ENCODE measurements around the gene CCDC172. TPM values are rescaled to one million over a fixed set of nuclear protein-coding genes. Genes with fewer than 3 reads are reported as not detected.

CCDC172 gene
- total RNA-seq, 2 donors from 2014 or later: not detected

- Mint-ChIP-seq H3K27me3 (peaks cover 4% of the 10 kb centered on the region), H3K27ac (no peak overlapping the region), H3K36me3 (ENCODE audit: low read depth) (no peaks in the 10 kb centered on the region), H3K4me3 (no peak overlapping the region), H3K9me3 (no peaks in the 10 kb centered on the region), H3K4me1 (no peaks in the 10 kb centered on the region)
- no peak for ATAC-seq (replicated peaks)
These were observed 12.3 kb upstream of the CCDC172 start for GRCh38 chr10:116311706-116312490.

- Mint-ChIP-seq H3K27ac (no peak overlapping the region), H3K27me3 (peaks cover 4% of the 10 kb centered on the region), H3K9me3 (no peaks in the 10 kb centered on the region), H3K36me3 (ENCODE audit: low read depth) (no peaks in the 10 kb centered on the region), H3K4me3 (no peak overlapping the region), H3K4me1 (no peaks in the 10 kb centered on the region)
- ATAC-seq (replicated peaks): no peak
These were observed 11.7 kb upstream of the CCDC172 start for GRCh38 chr10:116312548-116312947.

GRCh38 chr10:116316503-116316902 is 7.7 kb upstream of the CCDC172 start:
- Mint-ChIP-seq H3K4me1 (no peaks in the 10 kb centered on the region), H3K4me3 (no peak overlapping the region), H3K36me3 (ENCODE audit: low read depth) (no peaks in the 10 kb centered on the region), H3K9me3 (no peaks in the 10 kb centered on the region), H3K27me3 (peaks cover 2% of the 10 kb centered on the region), H3K27ac (no peak overlapping the region)
- no peak for ATAC-seq (replicated peaks)

GRCh38 chr10:116324951-116325635 is 845 bp downstream of the CCDC172 start:
- ATAC-seq (replicated peaks): no peak
- H3K27me3 Mint-ChIP-seq: no peaks in the 10 kb centered on the region
- no peak overlapping the region for H3K27ac Mint-ChIP-seq
- H3K9me3 Mint-ChIP-seq: no peaks in the 10 kb centered on the region
- no peak overlapping the region for H3K4me3 Mint-ChIP-seq
- no peaks in the 10 kb centered on the region for H3K4me1 Mint-ChIP-seq
- H3K36me3 Mint-ChIP-seq (ENCODE audit: low read depth): no peaks in the 10 kb centered on the region

GRCh38 chr10:116325987-116326386 is 1.7 kb downstream of the CCDC172 start:
- Mint-ChIP-seq H3K4me1 (no peaks in the 10 kb centered on the region), H3K27me3 (no peaks in the 10 kb centered on the region), H3K9me3 (no peaks in the 10 kb centered on the region), H3K27ac (no peak overlapping the region), H3K36me3 (ENCODE audit: low read depth) (no peaks in the 10 kb centered on the region), H3K4me3 (no peak overlapping the region)
- no peak for ATAC-seq (replicated peaks)

- no peaks in the 10 kb centered on the region for H3K27me3 Mint-ChIP-seq
- ATAC-seq (replicated peaks): no peak
- H3K4me3 Mint-ChIP-seq: no peak overlapping the region
- H3K36me3 Mint-ChIP-seq (ENCODE audit: low read depth): no peaks in the 10 kb centered on the region
- no peaks in the 10 kb centered on the region for H3K9me3 Mint-ChIP-seq
- H3K4me1 Mint-ChIP-seq: no peaks in the 10 kb centered on the region
- H3K27ac Mint-ChIP-seq: no peak overlapping the region
These were observed 4.9 kb downstream of the CCDC172 start for GRCh38 chr10:116329153-116329552.

GRCh38 chr10:116331815-116332214 is 7.6 kb downstream of the CCDC172 start:
- no peaks in the 10 kb centered on the region for H3K36me3 Mint-ChIP-seq (ENCODE audit: low read depth)
- H3K27ac Mint-ChIP-seq: no peak overlapping the region
- H3K4me3 Mint-ChIP-seq: no peak overlapping the region
- ATAC-seq (replicated peaks): no peak
- H3K4me1 Mint-ChIP-seq: no peaks in the 10 kb centered on the region
- H3K27me3 Mint-ChIP-seq: no peaks in the 10 kb centered on the region
- H3K9me3 Mint-ChIP-seq: no peaks in the 10 kb centered on the region

- H3K4me3 Mint-ChIP-seq: no peak overlapping the region
These were observed 12.6 kb downstream of the CCDC172 start for GRCh38 chr10:116336866-116337265.

GRCh38 chr10:116352125-116352524 is 27.9 kb downstream of the CCDC172 start:
- H3K36me3 Mint-ChIP-seq (ENCODE audit: low read depth): no peaks in the 10 kb centered on the region
- H3K27ac Mint-ChIP-seq: no peak overlapping the region
- H3K4me3 Mint-ChIP-seq: no peak overlapping the region
- ATAC-seq (replicated peaks): no peak
- peaks cover 12% of the 10 kb centered on the region for H3K9me3 Mint-ChIP-seq
- no peaks in the 10 kb centered on the region for H3K4me1 Mint-ChIP-seq
- H3K27me3 Mint-ChIP-seq: peaks cover 9% of the 10 kb centered on the region

More at GRCh38 chr10:116336866-116337265, 12.6 kb downstream of the CCDC172 start:
- no peak for ATAC-seq (replicated peaks)
- H3K36me3 Mint-ChIP-seq (ENCODE audit: low read depth): no peaks in the 10 kb centered on the region
- H3K27ac Mint-ChIP-seq: no peak overlapping the region
- H3K27me3 Mint-ChIP-seq: no peaks in the 10 kb centered on the region
- no peaks in the 10 kb centered on the region for H3K4me1 Mint-ChIP-seq
- no peaks in the 10 kb centered on the region for H3K9me3 Mint-ChIP-seq

GRCh38 chr10:116353817-116354216 is 29.6 kb downstream of the CCDC172 start:
- Mint-ChIP-seq H3K27me3 (peaks cover 9% of the 10 kb centered on the region), H3K9me3 (peaks cover 12% of the 10 kb centered on the region)
- ATAC-seq (replicated peaks): no peak

GRCh38 chr10:116355341-116355740 is 31.1 kb downstream of the CCDC172 start:
- Mint-ChIP-seq H3K4me1 (no peaks in the 10 kb centered on the region), H3K27me3 (no peaks in the 10 kb centered on the region), H3K9me3 (peaks cover 5% of the 10 kb centered on the region), H3K36me3 (ENCODE audit: low read depth) (no peaks in the 10 kb centered on the region), H3K27ac (no peak overlapping the region), H3K4me3 (no peak overlapping the region)
- no peak for ATAC-seq (replicated peaks)

More at GRCh38 chr10:116353817-116354216, 29.6 kb downstream of the CCDC172 start:
- Mint-ChIP-seq H3K4me3 (no peak overlapping the region), H3K36me3 (ENCODE audit: low read depth) (no peaks in the 10 kb centered on the region), H3K4me1 (no peaks in the 10 kb centered on the region), H3K27ac (no peak overlapping the region)

- no peaks in the 10 kb centered on the region for H3K4me1 Mint-ChIP-seq
- peaks cover 5% of the 10 kb centered on the region for H3K9me3 Mint-ChIP-seq
- no peaks in the 10 kb centered on the region for H3K27me3 Mint-ChIP-seq
- ATAC-seq (replicated peaks): no peak
- no peaks in the 10 kb centered on the region for H3K36me3 Mint-ChIP-seq (ENCODE audit: low read depth)
- H3K4me3 Mint-ChIP-seq: no peak overlapping the region
- H3K27ac Mint-ChIP-seq: no peak overlapping the region
These were observed 32.6 kb downstream of the CCDC172 start for GRCh38 chr10:116356833-116357232.

- no peak for ATAC-seq (replicated peaks)
- Mint-ChIP-seq H3K4me1 (no peaks in the 10 kb centered on the region), H3K27me3 (no peaks in the 10 kb centered on the region), H3K27ac (no peak overlapping the region), H3K9me3 (no peaks in the 10 kb centered on the region), H3K4me3 (no peak overlapping the region), H3K36me3 (ENCODE audit: low read depth) (no peaks in the 10 kb centered on the region)
These were observed 40.6 kb downstream of the CCDC172 start for GRCh38 chr10:116364868-116365267.

GRCh38 chr10:116371737-116372136 is 47.5 kb downstream of the CCDC172 start:
- Mint-ChIP-seq H3K9me3 (no peaks in the 10 kb centered on the region), H3K27me3 (peaks cover 13% of the 10 kb centered on the region), H3K4me1 (no peaks in the 10 kb centered on the region), H3K27ac (no peak overlapping the region), H3K36me3 (ENCODE audit: low read depth) (no peaks in the 10 kb centered on the region), H3K4me3 (no peak overlapping the region)
- ATAC-seq (replicated peaks): no peak

- Mint-ChIP-seq H3K4me3 (no peak overlapping the region), H3K4me1 (no peaks in the 10 kb centered on the region), H3K27ac (no peak overlapping the region), H3K9me3 (no peaks in the 10 kb centered on the region), H3K36me3 (ENCODE audit: low read depth) (no peaks in the 10 kb centered on the region), H3K27me3 (no peaks in the 10 kb centered on the region)
- ATAC-seq (replicated peaks): no peak
These were observed 58.0 kb downstream of the CCDC172 start for GRCh38 chr10:116382290-116382689.

Data from activated T-helper 17 cell treated with anti-CD3 and anti-CD28 coated beads, Interleukin-2, amount 50 U/mL, for 72 hours (primary cell).